Dermis microvascular lymphatic vessel endothelial cell (primary cell): ENCODE measurements around the gene SMARCC2. TPM values are rescaled to one million over a fixed set of nuclear protein-coding genes. Genes with fewer than 3 reads are reported as not detected.

ENCODE experiments used
- DNase-seq, 2 donors: peaks; one replicate each; pipeline versions ENCODE4 v3.0.0 to v3.0.0-alpha.2; 2010; ENCODE audit warnings: low read depth in 2 of 2
- total RNA-seq: library from RNA; depleted of rRNA; stranded (reverse); fragments of >200 nt; gene quantifications from 2 replicates; pipeline ENCODE4 v1.2.1, GENCODE V29; 2014

The SMARCC2 gene
- total RNA-seq: 32.6 and 43.2 TPM in 2 replicates

DNA sequence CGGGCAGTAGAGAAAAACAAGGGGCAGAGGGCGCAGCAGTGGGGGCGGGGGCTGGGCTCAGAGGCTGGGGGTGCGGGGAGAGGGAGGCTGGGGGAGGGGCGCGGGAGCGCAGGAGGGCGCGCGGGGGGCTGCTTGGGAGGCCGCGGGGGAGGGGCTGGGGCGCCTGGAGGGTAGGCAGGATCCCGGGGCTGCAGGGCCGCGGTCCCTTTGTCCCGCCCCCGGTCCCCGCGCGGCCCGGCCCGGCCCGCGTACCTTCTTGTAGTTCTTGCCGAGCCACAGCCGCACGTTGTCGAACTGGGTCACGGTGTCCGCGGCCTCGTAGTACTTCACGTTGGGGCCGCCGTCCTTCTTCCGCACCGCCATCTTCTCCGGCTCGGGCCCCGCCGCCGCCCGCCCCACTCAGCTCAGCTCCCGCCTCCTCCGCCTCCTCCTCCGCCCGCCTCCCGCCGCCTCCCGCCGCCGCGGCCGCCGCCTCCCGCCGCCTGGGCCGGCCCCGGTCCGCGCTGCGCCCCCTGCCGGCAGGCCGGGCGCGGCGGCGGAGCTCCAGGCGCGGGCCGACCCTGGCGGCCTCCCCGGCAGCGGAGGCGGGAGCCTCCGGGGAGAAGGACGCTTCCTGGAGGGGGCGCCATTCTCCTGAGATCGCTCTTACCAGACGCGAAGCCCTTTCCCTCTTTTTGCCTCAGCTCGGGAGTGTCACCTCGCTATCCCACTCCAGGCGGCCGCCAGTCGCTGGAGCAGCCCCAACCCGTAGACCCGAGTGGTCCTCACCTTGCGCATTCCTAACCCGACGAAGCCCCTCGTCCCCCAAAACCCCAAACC is at the start of gene SMARCC2:
TSS of gene SMARCC2 (minus strand) at position 385 of the 819 bp plus-strand sequence. CDS start at position 363, 22 bp downstream.
- DNase-seq: peak; percentile 59 to 89

DNA sequence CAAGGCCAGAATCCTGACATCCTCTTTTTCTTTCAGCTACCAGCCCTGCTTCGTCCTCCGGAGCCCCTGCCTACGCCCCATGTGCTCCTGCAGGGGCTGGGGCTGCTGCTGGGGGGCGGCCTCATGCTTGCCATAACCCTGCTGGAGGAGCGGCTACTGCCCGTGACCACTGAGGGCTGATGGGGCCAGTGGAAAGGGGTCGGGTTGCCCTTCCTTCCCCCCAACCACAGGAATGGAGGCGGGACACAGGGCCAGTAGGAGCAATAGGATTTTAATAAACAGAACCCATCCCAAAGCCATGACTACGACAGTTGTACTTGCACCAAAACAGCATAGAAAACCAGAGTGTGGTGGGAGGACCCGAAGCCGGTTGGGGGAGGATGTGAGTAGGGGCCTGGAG is 48.3 kb upstream of the SMARCC2 start:
- no peak for DNase-seq

DNA sequence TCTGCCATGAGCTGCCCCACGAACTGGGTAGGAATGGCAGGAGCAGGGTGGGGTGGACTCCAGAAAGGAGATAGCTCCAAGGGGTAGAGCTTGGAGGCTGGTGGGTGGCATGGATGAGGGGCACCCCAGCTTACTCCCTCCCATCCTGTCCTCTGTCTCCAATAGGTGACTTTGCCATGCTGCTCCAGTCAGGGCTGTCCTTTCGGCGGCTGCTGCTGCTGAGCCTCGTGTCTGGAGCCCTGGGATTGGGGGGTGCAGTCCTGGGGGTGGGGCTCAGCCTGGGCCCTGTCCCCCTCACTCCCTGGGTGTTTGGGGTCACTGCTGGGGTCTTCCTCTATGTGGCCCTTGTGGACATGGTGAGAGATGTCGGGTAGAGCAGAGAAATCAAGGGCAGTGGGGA is 47.7 kb upstream of the SMARCC2 start:
- no peak for DNase-seq

DNA sequence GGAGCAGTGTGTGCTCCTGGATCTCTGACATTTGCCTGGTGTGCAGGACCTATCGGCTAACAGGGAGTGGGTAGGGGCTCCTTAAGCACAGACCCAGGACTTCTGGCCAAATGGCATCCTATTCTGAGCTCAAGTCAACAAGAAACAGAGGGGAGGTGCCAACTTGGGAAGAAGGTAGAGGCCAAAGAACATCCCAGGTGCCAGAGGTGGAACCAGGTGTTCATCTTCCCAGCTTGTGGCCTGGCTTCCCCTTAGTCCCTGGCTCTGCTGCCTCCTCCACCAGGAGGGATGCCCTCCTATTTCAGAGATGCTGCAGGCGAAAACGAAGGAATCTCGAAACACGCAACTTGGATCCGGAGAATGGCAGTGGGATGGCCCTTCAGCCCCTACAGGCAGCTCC is 46.8 kb upstream of the SMARCC2 start:
- DNase-seq: no peak

DNA sequence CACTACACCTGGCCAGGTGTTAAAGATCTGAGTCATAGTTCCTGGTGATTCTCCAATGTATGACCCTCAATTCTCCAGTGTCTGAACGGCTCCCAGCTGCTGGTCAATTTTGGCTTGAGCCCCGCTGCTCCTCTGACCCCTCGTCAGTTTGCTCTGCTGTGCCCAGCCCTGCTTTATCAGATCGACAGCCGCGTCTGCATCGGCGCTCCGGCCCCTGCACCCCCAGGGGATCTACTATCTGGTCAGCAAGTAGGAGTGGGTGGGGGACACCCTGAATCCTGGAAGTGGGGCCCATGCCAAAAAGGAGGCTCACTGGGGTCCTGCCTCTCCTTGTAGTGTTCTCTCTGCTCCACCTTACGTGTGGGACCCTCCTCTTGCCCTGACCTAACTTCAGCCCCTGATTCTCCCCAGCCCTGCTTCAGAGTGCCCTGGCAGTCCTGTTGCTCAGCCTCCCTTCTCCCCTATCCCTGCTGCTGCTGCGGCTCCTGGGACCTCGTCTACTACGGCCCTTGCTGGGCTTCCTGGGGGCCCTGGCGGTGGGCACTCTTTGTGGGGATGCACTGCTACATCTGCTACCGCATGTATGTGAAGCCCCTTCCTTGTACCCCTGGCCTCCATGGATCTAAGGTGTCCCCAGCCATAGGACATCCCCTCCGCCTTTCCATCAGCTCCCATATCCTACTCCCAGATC is 45.6 kb upstream of the SMARCC2 start:
- no peak for DNase-seq

DNA sequence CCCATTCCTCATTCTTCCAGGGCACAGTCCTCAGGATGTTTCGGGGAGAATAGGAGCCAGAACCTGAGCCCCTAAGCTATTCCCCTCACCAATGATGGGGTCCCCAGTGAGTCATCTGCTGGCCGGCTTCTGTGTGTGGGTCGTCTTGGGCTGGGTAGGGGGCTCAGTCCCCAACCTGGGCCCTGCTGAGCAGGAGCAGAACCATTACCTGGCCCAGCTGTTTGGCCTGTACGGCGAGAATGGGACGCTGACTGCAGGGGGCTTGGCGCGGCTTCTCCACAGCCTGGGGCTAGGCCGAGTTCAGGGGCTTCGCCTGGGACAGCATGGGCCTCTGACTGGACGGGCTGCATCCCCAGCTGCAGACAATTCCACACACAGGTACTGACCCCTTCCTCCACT is 41.9 kb upstream of the SMARCC2 start:
- DNase-seq: no peak

DNA sequence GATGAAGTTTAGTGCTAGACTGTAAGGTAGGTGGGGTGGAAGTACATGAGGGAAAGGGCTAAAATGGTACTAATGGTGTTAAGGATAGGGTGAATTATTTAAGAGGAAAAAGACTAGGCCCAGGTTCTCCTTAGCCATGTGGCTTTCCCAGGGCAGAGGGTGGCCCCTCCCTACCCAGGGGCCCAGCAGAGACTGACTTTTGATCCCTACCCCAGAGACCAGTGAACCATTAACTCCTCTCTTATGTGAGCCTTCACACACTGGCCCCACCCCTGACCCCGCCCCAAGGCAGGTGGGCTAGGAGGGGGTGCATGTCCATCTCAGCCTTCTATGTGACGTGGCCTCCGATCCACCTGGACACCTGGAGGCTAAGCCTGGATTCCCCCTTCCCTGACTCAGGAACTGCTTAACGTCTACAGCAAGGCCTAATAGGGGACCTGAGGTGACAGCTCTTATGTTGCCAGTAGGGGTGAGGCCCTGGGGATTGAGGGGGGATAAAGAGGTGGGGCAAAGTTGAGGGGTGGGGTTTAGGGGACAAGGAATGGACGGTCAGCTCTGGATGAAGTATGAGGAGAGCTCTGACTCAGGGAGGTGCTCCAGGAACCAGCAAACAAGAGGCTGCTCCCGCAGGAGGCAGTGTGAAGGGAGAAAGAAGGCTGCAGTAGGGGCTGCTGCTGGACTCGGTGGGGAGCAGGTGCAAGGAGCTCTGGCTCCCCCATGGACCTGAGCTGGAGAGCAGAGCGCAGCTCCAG is 41.3 kb upstream of the SMARCC2 start:
- DNase-seq: no peak

DNA sequence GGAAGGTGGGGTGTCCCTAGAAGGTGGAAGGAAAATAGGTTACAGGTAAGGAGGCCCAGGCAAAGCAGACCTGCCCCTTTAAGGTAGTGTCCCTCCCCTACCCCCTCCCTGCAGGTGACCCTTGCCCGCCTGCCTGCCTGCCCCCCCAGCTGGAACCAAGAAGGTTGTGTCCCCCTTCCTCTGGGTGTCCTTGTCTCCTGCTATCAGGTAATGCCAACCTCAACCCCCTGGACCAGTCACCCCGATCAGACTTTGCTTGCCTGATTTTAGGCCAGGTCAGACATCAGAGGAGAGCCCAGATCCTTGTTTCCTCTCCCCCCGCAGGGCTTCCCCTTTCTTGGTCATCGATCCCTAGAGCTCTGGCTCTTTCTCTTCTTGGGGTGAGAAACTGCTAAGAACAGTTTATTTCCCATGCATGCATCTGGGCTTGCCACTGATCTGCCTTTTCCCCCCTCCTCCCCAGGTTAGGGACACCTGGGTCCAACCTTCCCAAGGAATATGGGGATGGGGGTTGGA is 40.7 kb upstream of the SMARCC2 start, which contains the start of gene SLC39A5:
TSS of gene SLC39A5 (plus strand) at position 136 of the 516 bp plus-strand sequence. CDS start 1,224 bp downstream, outside the sequence.
- DNase-seq: no peak

DNA sequence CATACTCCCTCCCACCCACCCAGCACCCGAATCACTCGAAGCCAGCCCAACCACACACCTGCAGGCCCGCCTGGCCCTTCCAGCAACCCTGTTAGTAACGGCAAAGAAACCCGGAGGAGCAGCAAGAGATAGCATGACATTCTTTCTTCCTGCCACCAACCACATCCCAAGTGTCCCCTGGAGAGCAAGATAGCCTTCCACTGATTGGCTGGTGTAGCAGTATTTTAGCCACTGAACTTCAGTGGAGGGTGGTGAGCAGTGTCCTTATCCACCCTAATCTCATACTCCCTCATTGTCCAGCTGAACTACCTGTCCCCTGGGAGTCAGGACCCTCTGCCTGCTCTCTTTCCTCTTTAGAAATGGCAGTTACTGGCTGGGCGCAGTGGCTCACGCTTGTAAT is 39.8 kb upstream of the SMARCC2 start:
- DNase-seq: no peak

DNA sequence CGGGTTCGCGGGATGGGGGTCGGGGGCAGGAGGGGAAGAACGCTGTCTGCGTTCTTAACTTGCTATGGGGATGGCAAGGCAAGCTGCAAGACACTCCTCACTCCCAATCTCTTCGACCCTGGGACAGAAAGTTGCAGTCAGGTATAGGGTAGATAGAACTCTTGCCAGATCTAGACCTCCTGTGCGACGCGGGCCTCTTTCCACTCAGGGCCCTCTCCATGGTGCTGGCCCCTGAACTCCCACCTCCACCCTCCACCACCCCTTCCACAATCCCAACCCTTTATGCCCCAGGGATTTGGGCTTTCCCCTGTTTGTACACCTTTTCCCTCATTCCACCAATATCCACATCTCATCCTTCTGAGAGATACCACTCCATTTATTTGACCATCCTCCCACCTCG is 35.7 kb upstream of the SMARCC2 start:
- no peak for DNase-seq

DNA sequence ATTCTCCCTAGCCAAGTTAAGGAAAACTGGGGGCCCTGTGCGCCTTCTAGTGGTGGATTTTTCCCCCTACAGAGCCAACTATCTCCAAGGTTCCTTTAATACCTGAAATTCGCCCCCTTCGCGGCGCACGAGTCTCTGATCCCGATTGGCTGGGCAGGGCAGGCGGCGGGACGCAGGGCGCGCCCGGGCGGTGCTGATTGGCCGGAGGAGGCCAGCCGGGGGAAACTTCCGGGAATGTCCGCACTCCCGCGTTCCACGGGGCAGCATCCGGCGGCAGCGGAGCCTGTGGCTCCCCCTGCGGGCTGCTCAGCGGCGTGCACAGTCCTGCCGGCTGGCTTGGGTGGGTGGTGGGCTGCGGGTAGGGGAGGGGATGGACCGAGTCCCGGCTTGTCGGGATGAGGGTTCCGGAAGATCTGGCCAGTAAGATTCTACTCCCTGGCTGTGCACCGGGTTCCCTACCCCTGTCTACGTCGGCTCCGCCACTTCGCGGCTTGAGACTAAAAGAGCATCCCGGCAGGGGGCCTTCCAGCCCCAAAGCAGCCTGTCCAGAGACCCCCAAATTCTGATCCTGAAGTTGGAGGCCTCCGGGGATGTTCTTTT is 34.9 kb upstream of the SMARCC2 start, which contains the start of gene NABP2:
TSS of gene NABP2 (plus strand) at position 241 of the 600 bp plus-strand sequence. CDS start 515 bp downstream, outside the sequence.
- peak; percentile 79 to 97 for DNase-seq

DNA sequence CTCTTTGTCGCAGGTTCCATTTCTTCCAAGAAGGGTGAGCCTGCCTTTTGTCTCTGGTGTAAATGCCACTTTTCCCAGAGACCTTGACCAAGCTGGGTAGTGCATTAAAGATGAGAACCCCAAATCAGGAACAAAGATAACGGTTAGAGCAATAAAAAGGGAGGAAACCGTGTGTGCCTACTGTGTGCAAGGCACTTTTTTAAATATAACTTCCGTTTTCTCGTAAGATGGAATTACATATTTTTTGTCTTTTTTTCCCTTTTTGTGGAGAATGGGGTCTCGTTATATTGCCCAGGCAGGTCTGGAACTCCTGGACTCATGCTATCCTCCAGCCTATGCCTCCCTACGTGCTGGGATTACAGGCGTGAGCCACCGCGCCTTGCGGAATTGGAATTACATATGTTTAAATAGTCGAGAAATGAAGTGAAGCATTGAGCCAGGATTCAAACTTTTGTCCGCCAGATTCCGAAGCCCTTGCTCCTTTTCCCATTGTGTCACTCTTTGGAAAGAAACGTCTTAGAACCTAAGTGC is 34.4 kb upstream of the SMARCC2 start:
- no peak for DNase-seq

DNA sequence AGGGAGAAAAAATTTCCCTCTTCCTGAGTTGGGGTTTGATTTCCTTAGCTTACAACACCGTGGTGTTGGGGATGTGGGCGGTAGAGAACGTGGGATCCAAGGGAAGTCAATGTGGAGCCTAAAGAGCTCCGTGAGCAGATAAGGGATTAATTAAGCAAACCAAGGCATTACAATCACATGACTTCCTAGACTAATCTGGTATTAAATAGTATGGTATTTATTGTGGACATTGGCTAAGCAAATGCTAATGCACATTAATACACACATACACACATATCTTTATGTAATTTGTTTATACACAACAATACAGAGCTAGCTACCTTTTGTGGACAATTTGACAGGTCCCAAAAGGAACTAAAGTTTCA is 33.2 kb upstream of the SMARCC2 start:
- no peak for DNase-seq

DNA sequence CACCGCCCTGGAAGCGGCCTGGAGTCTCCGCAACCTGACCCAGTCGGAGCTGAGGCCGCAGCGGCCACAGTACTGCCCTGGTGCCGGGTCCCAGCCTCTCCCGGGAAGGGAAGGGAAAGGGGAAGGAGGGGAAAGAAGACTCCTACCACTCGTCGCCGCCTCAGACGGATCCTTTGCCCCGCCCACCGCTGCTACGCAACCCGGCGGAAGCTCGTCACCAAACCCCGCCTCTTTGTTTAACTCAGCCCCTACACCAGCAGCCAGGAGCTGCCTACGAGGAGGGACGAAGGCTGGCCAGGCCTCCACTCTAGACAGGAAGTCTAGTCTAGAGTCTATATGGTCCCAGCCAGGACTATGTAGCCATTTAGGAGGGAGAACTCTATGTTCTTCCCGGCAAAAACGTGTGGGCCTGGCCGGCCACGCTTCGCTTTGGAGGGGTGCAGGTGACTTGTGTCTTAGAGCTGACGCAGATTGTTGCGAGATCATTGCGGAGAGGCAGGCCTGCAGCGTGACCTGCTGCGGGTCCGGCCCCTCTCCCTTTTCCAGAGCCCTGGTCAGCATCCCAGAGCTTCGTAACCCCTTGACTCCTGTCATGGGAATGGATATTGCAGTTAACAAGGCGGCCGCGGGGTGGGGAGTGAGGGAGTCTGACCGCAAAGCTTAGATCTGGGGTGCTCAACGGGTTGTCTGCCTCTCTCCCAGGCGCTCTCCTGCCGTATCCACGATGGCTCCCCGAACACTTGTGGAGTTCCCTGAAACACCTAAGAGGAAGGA is 32.7 kb upstream of the SMARCC2 start, which contains the start of gene RNF41:
TSS of gene RNF41 (minus strand) at position 166 of the 774 bp plus-strand sequence. CDS start 7,875 bp downstream, outside the sequence.
- peak; percentile 86 to 97 for DNase-seq

DNA sequence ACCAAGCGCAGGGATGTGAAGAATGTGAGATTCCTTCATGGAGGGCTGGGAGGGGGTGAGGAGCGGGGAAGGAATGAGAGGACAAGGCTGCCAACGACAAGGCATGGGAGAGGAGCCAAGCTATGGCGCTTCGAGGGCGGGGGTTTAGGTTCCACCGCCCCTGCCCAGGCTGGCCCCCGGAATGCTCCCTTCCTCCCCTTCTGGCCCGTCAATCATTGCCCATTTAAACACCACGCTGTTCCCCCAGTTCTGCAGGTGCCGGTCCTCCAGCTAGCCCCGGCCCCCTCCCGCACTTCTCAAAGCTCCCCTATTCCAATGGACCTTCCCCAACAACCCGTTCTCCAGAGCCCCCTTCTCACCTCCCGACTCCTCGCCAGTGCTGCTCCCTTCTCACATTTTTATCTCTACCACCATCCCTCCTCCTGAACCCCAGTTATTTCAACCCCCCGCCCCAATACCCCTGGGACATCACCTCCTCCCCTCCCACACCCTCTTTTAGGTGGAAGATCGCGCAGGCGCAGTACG is 32.0 kb upstream of the SMARCC2 start:
- peak in 1 of 2 donors; percentile 45 for DNase-seq

DNA sequence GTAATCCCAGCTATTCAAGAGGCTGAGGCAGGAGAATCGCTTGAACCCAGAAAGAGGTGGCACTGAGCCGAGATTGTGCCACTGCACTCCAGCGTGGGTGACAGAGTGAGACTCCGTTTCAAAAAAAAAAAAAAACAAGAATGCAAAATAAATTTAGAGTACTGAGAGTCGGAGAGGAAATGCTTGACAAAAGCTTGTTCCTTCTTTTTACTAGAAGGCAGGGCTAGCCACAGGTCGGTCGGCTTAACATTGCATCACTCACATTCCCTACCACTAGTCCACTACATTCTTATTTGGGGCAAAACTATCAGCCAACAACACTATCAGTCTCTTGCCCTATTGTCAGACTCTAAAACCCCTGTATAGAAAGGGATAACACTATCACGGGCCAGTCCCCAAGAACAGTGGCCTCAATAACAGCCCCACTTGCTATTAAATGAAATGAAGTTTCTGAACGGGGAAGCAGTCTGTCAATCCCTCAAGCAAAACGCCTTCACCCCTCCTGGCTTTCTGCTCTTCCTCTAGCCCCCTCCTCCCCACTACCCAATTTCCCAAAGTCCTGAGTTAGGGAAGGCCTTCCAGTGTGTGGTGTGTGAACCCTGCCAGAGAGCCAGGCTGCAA is 31.4 kb upstream of the SMARCC2 start:
- DNase-seq: peak in 1 of 2 donors; percentile 29

DNA sequence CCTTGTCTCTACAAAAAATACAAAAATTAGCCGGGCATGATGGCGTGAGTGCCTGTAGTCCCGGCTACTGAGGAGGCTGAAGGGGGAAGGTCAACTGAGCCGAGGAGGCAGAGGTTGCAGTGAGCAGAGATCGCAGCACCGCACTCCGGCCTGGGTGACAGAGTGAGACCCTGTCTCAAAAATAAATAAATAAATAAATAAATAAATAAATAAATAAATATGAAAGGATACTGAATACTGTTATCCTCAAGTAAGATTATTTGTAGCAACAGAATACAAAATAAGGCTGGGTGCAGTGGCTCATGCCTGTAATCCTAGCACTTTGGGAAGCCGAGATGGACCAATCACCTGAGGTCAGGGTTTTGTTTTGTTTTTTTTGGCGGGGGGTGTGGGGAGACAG is 30.6 kb upstream of the SMARCC2 start:
- DNase-seq: no peak

DNA sequence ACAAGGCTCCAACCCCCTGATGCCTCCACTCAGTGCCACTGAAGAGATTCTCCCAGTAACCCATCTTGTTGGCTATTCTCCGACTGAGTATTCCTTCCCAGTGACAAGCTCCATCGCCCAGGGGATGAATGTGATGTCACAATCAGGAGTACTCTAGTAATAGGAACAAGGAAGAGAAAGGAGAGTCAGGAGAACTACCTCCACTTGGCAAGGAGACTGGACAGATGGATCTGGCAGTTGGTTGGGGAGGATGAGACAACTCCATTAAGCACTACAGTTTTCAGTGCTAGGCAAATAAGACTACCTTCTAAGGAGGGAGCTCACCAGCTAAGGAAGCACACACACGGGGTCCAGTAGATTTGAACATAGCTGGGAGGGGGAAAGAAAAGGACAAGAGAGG is 27.2 kb upstream of the SMARCC2 start:
- DNase-seq: no peak

DNA sequence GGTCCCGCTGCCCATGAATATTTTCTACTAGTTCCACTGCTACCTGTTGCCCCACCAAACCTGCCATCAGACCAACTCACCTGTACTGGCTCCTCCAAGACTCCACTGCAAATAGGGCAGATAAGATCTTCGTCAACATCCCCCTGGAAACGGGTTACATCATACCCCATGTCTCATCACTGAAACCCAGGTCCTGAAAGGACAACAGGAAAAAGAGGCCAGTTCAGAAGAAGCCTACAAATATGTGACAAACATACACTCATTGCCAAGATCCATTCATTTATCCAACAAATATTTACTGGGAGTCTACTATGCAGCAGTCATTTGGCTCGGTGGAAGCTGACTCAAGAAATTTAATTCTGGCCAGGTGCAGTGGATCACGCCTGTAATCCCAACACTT is 24.6 kb upstream of the SMARCC2 start:
- no peak for DNase-seq
